Esophagus squamous epithelium (tissue), 4 donors: ENCODE results near the gene TMEM86A.
"Not testable (repeated sequence)": the region's sequence is repeated elsewhere in the genome, so short reads cannot be mapped to it uniquely, and the experiment has no call there.

Experiments
- CTCF ChIP-seq, 6 experiments: fragments of 450-650 bp in 4 of 6; fragments of 200-600 bp in 2 of 6; sonication (generic) in 2 of 6; IDR thresholded peaks; one replicate each; pipeline ENCODE4 v1.5.1; 2016 to 2019; ENCODE audit warnings: antibody characterized with exemption in 6 of 6, mild to moderate bottlenecking in 4 of 6, moderate library complexity in 4 of 6
- POLR2A ChIP-seq, 4 donors: fragments of 450-650 bp; IDR thresholded peaks; one replicate each; pipeline ENCODE4 v1.6.1; 2017; ENCODE audit warnings: antibody characterized with exemption in 4 of 4, mild to moderate bottlenecking in 4 of 4, moderate library complexity in 3 of 4

GRCh38 chr11:18691467-18692140 lies 7.0 kb upstream of the TMEM86A start:
- TF ChIP-seq CTCF, POLR2A (IDR thresholded peaks at IDR 0.05): not testable (repeated sequence)
